RWPE2 (cell line): ENCODE data around the gene GAS7.

Experiments used
- ATAC-seq: fragments of 200-7000 bp; cut with Tn5 transposase; 3 replicates; pipeline ENCODE4 v1.9.1; 2021; ENCODE audit warnings: low read depth
- DNase-seq: peaks from one replicate; pipeline ENCODE4 v3.0.0-alpha.2; 2020; ENCODE audit warnings: low spot score
- H3K27ac ChIP-seq: fragments of 450-650 bp; 2 replicates; pipeline ENCODE4 v1.5.1; 2017; ENCODE audit warnings: mild to moderate bottlenecking; ENCODE audit not compliant: poor library complexity, severe bottlenecking
- H3K27me3 ChIP-seq: fragments of 250-450 bp; sonication (Bioruptor Pico); 2 replicates; pipeline ENCODE4 v1.5.1; 2021; ENCODE audit warnings: mild to moderate bottlenecking, moderate library complexity; ENCODE audit not compliant: insufficient read depth, poor library complexity, severe bottlenecking
- H3K36me3 ChIP-seq: fragments of 250-450 bp; sonication (Bioruptor Pico); 2 replicates; pipeline ENCODE4 v1.5.1; 2020; ENCODE audit warnings: low read depth, mild to moderate bottlenecking, moderate library complexity
- H3K4me1 ChIP-seq: fragments of 250-450 bp; sonication (Bioruptor Pico); 2 replicates; pipeline ENCODE4 v1.5.1; 2021; ENCODE audit warnings: mild to moderate bottlenecking, moderate library complexity; ENCODE audit not compliant: insufficient read depth, poor library complexity, severe bottlenecking
- H3K4me3 ChIP-seq: fragments of 250-450 bp; sonication (Bioruptor Pico); 2 replicates; pipeline ENCODE4 v1.5.1; 2021; ENCODE audit warnings: mild to moderate bottlenecking, moderate library complexity; ENCODE audit not compliant: severe bottlenecking
- H3K9me3 ChIP-seq: fragments of 250-450 bp; sonication (Bioruptor Pico); 2 replicates; pipeline ENCODE4 v1.5.1; 2021; ENCODE audit warnings: mild to moderate bottlenecking, moderate library complexity; ENCODE audit not compliant: severe bottlenecking
- CTCF ChIP-seq: fragments of 450-650 bp; IDR thresholded peaks from one replicate; pipeline ENCODE4 v1.5.1; 2017; ENCODE audit warnings: mild to moderate bottlenecking, moderate library complexity; ENCODE audit not compliant: poor library complexity, severe bottlenecking

GAS7 gene

GRCh38 chr17:10087355-10087754 is 111.1 kb downstream of the GAS7 start:
- no peak for ATAC-seq
- DNase-seq: no peak
- no peak overlapping the region for H3K27ac ChIP-seq

GRCh38 chr17:10083864-10084263 is 114.5 kb downstream of the GAS7 start:
- ATAC-seq: no peak
- peaks cover 15% of the 10 kb centered on the region for H3K4me1 ChIP-seq
- H3K27me3 ChIP-seq: no peaks in the 10 kb centered on the region
- H3K36me3 ChIP-seq: no peaks in the 10 kb centered on the region
- H3K9me3 ChIP-seq: peaks cover 4% of the 10 kb centered on the region
- DNase-seq: no peak
- H3K4me3 ChIP-seq: no peak overlapping the region
- TF ChIP-seq CTCF: no peak
- no peak overlapping the region for H3K27ac ChIP-seq

More at GRCh38 chr17:10087355-10087754, 111.1 kb downstream of the GAS7 start:
- H3K4me3 ChIP-seq: no peak overlapping the region
- no peaks in the 10 kb centered on the region for H3K36me3 ChIP-seq
- peaks cover 15% of the 10 kb centered on the region for H3K4me1 ChIP-seq
- H3K9me3 ChIP-seq: peaks cover 4% of the 10 kb centered on the region
- TF ChIP-seq CTCF: no peak
- no peaks in the 10 kb centered on the region for H3K27me3 ChIP-seq

GRCh38 chr17:10082795-10083194 is 115.6 kb downstream of the GAS7 start:
- H3K27ac ChIP-seq: no peak overlapping the region
- no peak for TF ChIP-seq CTCF
- H3K36me3 ChIP-seq: no peaks in the 10 kb centered on the region
- DNase-seq (no peak), ATAC-seq (no peak)
- peaks cover 4% of the 10 kb centered on the region for H3K9me3 ChIP-seq
- H3K4me3 ChIP-seq: no peak overlapping the region
- no peaks in the 10 kb centered on the region for H3K27me3 ChIP-seq
- H3K4me1 ChIP-seq: peaks cover 15% of the 10 kb centered on the region

- ATAC-seq (no peak), DNase-seq (no peak)
- TF ChIP-seq CTCF: no peak
- no peak overlapping the region for H3K27ac ChIP-seq
- peaks cover 4% of the 10 kb centered on the region for H3K9me3 ChIP-seq
- H3K4me1 ChIP-seq: peaks cover 15% of the 10 kb centered on the region
- H3K27me3 ChIP-seq: no peaks in the 10 kb centered on the region
- H3K36me3 ChIP-seq: no peaks in the 10 kb centered on the region
- H3K4me3 ChIP-seq: no peak overlapping the region
Observed at GRCh38 chr17:10081571-10082169, 116.7 kb downstream of the GAS7 start.

- H3K4me1 ChIP-seq: no peaks in the 10 kb centered on the region
- DNase-seq (no peak), ATAC-seq (no peak)
- no peaks in the 10 kb centered on the region for H3K36me3 ChIP-seq
- H3K27ac ChIP-seq: no peak overlapping the region
- no peaks in the 10 kb centered on the region for H3K27me3 ChIP-seq
- TF ChIP-seq CTCF: no peak
- no peaks in the 10 kb centered on the region for H3K9me3 ChIP-seq
- no peak overlapping the region for H3K4me3 ChIP-seq
Observed at GRCh38 chr17:10077561-10078299, 120.7 kb downstream of the GAS7 start.
